Adrenal gland (tissue), 5 donors: ENCODE results near the gene ZSCAN10.

Experiments
- POLR2A ChIP-seq, 2 donors: fragments of 450-650 bp; IDR thresholded peaks; one replicate each; pipeline ENCODE4 v1.6.1; 2017; ENCODE audit warnings: antibody characterized with exemption in 2 of 2, mild to moderate bottlenecking in 2 of 2, moderate library complexity in 1 of 2
- TF ChIP-seq, protein P1 (sequence below), 6 experiments: fragments of 450-650 bp in 4 of 6; fragments of 200-600 bp in 2 of 6; sonication (generic) in 1 of 6; IDR thresholded peaks; 1 replicate in 5 of 6; 2 replicates in 1 of 6; pipeline versions ENCODE4 v1.5.1 to v1.8.0; 2016 to 2021; ENCODE audit warnings: antibody characterized with exemption in 6 of 6, mild to moderate bottlenecking in 2 of 6, moderate library complexity in 1 of 6
- donor health status: DM: no; HTN: no; CAD: no.

DNA sequence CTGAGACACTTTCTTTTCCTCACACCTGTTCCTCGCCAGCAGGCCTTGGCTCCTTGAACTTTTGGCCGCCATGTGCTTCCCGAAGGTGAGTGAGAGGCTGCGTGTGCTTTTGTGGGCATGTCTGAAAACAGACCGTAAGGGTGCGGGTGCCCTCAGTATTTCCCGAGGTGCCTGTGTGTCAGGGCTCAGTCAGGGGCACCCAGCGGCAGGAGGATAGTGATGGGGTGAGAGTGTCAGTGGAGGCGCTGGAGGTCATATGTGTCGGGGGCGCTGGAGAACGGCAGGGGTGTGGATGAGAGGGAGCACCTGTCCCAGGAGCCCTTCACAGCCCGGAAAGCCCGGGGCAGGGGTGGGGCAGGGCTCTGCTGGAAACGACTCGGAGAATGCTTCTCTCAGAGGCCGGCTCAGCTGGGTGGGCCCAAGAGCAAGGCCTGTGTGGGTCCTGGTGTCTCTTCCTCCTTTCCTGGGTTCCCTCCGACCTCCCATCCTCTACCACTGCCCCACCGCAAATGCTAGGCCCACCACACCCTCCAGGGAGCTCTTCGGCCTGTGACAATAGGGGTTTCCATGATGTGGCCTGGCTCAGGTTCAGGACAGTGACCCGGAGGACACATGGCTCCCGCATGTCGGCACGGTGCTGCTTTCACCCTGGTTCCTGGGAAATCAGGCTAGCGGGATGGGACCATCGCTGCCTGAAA is 33.2 kb downstream of the ZSCAN10 start:
- no peak for TF ChIP-seq POLR2A (IDR thresholded peaks at IDR 0.05)
- TF ChIP-seq, protein P1, sequence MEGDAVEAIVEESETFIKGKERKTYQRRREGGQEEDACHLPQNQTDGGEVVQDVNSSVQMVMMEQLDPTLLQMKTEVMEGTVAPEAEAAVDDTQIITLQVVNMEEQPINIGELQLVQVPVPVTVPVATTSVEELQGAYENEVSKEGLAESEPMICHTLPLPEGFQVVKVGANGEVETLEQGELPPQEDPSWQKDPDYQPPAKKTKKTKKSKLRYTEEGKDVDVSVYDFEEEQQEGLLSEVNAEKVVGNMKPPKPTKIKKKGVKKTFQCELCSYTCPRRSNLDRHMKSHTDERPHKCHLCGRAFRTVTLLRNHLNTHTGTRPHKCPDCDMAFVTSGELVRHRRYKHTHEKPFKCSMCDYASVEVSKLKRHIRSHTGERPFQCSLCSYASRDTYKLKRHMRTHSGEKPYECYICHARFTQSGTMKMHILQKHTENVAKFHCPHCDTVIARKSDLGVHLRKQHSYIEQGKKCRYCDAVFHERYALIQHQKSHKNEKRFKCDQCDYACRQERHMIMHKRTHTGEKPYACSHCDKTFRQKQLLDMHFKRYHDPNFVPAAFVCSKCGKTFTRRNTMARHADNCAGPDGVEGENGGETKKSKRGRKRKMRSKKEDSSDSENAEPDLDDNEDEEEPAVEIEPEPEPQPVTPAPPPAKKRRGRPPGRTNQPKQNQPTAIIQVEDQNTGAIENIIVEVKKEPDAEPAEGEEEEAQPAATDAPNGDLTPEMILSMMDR (IDR thresholded peaks at IDR 0.05): no peak
